Kidney epithelial cell (primary cell): ENCODE results near the gene CLCNKB. TPM values are rescaled to one million over a fixed set of nuclear protein-coding genes. Genes with fewer than 3 reads are reported as not detected.

Source experiments
- total RNA-seq: library from RNA; depleted of rRNA; stranded (reverse); fragments of >200 nt; gene quantifications from 2 replicates; pipeline ENCODE4 v1.2.3, GENCODE V29; 2015

CLCNKB gene
- total RNA-seq, 1 donor from 2014 or later, result 0.50 TPM

Other genes with a start within 250 kb of the CLCNKB start
- 1.8 and 1.9 TPM in 2 replicates for gene UQCRHL, start 236.1 kb upstream of the CLCNKB start, total RNA-seq
- 24.0 and 29.1 TPM in 2 replicates for gene SPEN, start 196.1 kb upstream of the CLCNKB start, total RNA-seq
- gene ZBTB17, start 67.7 kb upstream of the CLCNKB start, total RNA-seq, result 24.1 and 33.8 TPM in 2 replicates
- not detected in 2 replicates for gene SRARP, start 39.5 kb upstream of the CLCNKB start, total RNA-seq
- 0.07 TPM in 1 of 2 replicates, not detected in the other for gene HSPB7, start 25.7 kb upstream of the CLCNKB start, total RNA-seq
- gene CLCNKA, start 21.7 kb upstream of the CLCNKB start, total RNA-seq, result not detected in 2 replicates
- gene FAM131C, start 29.9 kb downstream of the CLCNKB start, total RNA-seq, result 0.46 and 0.89 TPM in 2 replicates
- gene EPHA2, start 112.3 kb downstream of the CLCNKB start, total RNA-seq, result 211 and 234 TPM in 2 replicates
- gene ARHGEF19, start 168.9 kb downstream of the CLCNKB start, total RNA-seq, result 2.7 and 5.6 TPM in 2 replicates
- gene CPLANE2, start 193.4 kb downstream of the CLCNKB start, total RNA-seq, result 3.5 and 7.6 TPM in 2 replicates